GM12878 (cell line): ENCODE data around the gene C16orf86. TPM values are rescaled to one million over a fixed set of nuclear protein-coding genes. Genes with fewer than 3 reads are reported as not detected.

Experiments used
- ATAC-seq: fragments of 200-7000 bp; cut with Tn5 transposase; 3 replicates; pipeline ENCODE4 v1.9.1; 2020; ENCODE audit warnings: mild to moderate bottlenecking, moderate library complexity
- BruUV-seq: library from RNA; stranded (reverse); fragments of 400-500 nt; replicated peaks from 2 replicates; lab custom pipeline; 2021; lab: Mats Ljungman, UMichigan
- CTCF ChIA-PET: fragments of 300-600 bp; sonication (Branson Sonifier 250); formaldehyde crosslinking; extraction: SDS; loops from one replicate; lab custom pipeline; 2021; ENCODE audit warnings: inconsistent platforms; lab: Yijun Ruan, JAX
- POLR2A ChIA-PET: fragments of 350-600 bp; formaldehyde crosslinking; extraction: SDS; loops from one replicate; lab custom pipeline; 2021; ENCODE audit warnings: inconsistent platforms; lab: Charles Lee
- RAD21 ChIA-PET: fragments of 300-600 bp; sonication (Branson Sonifier 250); formaldehyde crosslinking; loops from one replicate; lab custom pipeline; 2023; ENCODE audit warnings: antibody characterized with exemption; ENCODE audit not compliant: unreplicated experiment; lab: Charles Lee
- SMC1A ChIA-PET: fragments of 300-600 bp; sonication (Branson Sonifier 250); formaldehyde crosslinking; loops from one replicate; lab custom pipeline; 2023; ENCODE audit not compliant: unreplicated experiment, uncharacterized antibody; lab: Charles Lee
- DNase-seq: peaks from one replicate; pipeline ENCODE4 v3.0.0-alpha.2; 2011; ENCODE audit warnings: low read depth, low spot score
- FAIRE-seq: peaks from 3 replicates; lab custom pipeline; 2011; peaks lifted over from hg19 to GRCh38; lab: Jason Lieb, UNC
- H2AFZ ChIP-seq: 2 replicates; pipeline ENCODE4 v1.6.0; 2011; ENCODE audit warnings: low read depth, low read length, control low read depth; ENCODE audit not compliant: control insufficient read depth
- H3K27ac ChIP-seq: 2 replicates; pipeline ENCODE4 v1.5.1; 2011; ENCODE audit warnings: control low read depth; ENCODE audit not compliant: control insufficient read depth, insufficient read depth
- H3K27me3 ChIP-seq, 2 experiments: replicated peaks in 1 of 2; 2 replicates each; pipeline versions ENCODE4 v1.6.0 to v1.6.1; 2011; ENCODE audit warnings: low read length in 1 of 2; ENCODE audit not compliant: control insufficient read depth in 2 of 2, insufficient read depth in 2 of 2
- H3K36me3 ChIP-seq, 2 experiments: 2 replicates each; pipeline ENCODE4 v1.5.1; 2011; ENCODE audit warnings: low read length in 1 of 2; ENCODE audit not compliant: control insufficient read depth in 2 of 2, insufficient read depth in 2 of 2
- H3K4me1 ChIP-seq: 2 replicates; pipeline ENCODE4 v1.6.1; 2011; ENCODE audit warnings: mild to moderate bottlenecking, low read length, moderate library complexity, mixed read lengths; ENCODE audit not compliant: control insufficient read depth, insufficient read depth
- H3K4me2 ChIP-seq: 2 replicates; pipeline ENCODE4 v1.6.0; 2011; ENCODE audit warnings: control low read depth; ENCODE audit not compliant: control insufficient read depth, insufficient read depth
- H3K4me3 ChIP-seq: fragments of 200-600 bp; sonication (generic); 2 replicates; pipeline ENCODE4 v1.5.1; 2016
- H3K79me2 ChIP-seq: 2 replicates; pipeline ENCODE4 v1.6.0; 2011; ENCODE audit warnings: low read length; ENCODE audit not compliant: control insufficient read depth, insufficient read depth
- H3K9ac ChIP-seq: 2 replicates; pipeline ENCODE4 v1.8.0; 2011; ENCODE audit warnings: low read length, control low read depth, mixed read lengths; ENCODE audit not compliant: control insufficient read depth, insufficient read depth
- H3K9me3 ChIP-seq: replicated peaks from 3 replicates; pipeline ENCODE4 v1.5.1; 2011; ENCODE audit warnings: mild to moderate bottlenecking, low read length; ENCODE audit not compliant: control insufficient read depth, insufficient read depth
- H4K20me1 ChIP-seq: 2 replicates; pipeline ENCODE4 v1.6.0; 2011; ENCODE audit not compliant: control insufficient read depth, insufficient read depth
- ATF7 ChIP-seq: fragments of 450-650 bp; IDR thresholded peaks from 2 replicates; pipeline ENCODE4 v1.6.1; 2016; ENCODE audit warnings: low read depth, mild to moderate bottlenecking
- BRCA1 ChIP-seq: IDR thresholded peaks from 2 replicates; pipeline ENCODE4 v1.6.1; 2011; ENCODE audit warnings: low read depth, low read length, improper control_type of control experiment
- CBX5 ChIP-seq: sonication (generic); IDR thresholded peaks from 2 replicates; pipeline ENCODE4 v1.6.1; 2016; ENCODE audit warnings: low read depth, moderate library complexity, mild to moderate bottlenecking, inconsistent platforms
- GABPA ChIP-seq: IDR thresholded peaks from 2 replicates; pipeline ENCODE4 v1.6.1; 2014; ENCODE audit warnings: antibody characterized with exemption, low read depth, mild to moderate bottlenecking, inconsistent platforms
- PAX5 ChIP-seq: IDR thresholded peaks from 2 replicates; pipeline ENCODE4 v1.6.1; 2011; ENCODE audit warnings: low read depth, low read length, borderline replicate concordance
- POLR2AphosphoS5 ChIP-seq: IDR thresholded peaks from 2 replicates; pipeline ENCODE4 v1.6.1; 2011; ENCODE audit warnings: mild to moderate bottlenecking, low read length, inconsistent platforms
- POU2F2 ChIP-seq: IDR thresholded peaks from 3 replicates; pipeline ENCODE4 v1.6.1; 2011; ENCODE audit warnings: low read depth, mild to moderate bottlenecking, low read length, borderline replicate concordance
- RELB ChIP-seq: fragments of 450-650 bp; IDR thresholded peaks from 2 replicates; pipeline ENCODE4 v1.6.1; 2017; ENCODE audit warnings: low read depth, mild to moderate bottlenecking, moderate library complexity
- RFX5 ChIP-seq: IDR thresholded peaks from 2 replicates; pipeline ENCODE4 v1.6.1; 2011; ENCODE audit warnings: low read depth, low read length, improper control_type of control experiment
- SKIL ChIP-seq: fragments of 450-650 bp; IDR thresholded peaks from 2 replicates; pipeline ENCODE4 v1.6.1; 2017; ENCODE audit warnings: mild to moderate bottlenecking, low read depth, inconsistent platforms; ENCODE audit not compliant: poor library complexity, severe bottlenecking
- SMAD5 ChIP-seq: IDR thresholded peaks from 2 replicates; pipeline ENCODE4 v1.6.1; 2016; ENCODE audit warnings: antibody characterized with exemption, low read depth
- SUPT20H ChIP-seq: IDR thresholded peaks from 2 replicates; pipeline ENCODE4 v1.6.1; 2011; ENCODE audit warnings: low read depth, mild to moderate bottlenecking, low read length, moderate library complexity, borderline replicate concordance; ENCODE audit not compliant: control insufficient read depth
- TCF12 ChIP-seq: IDR thresholded peaks from 2 replicates; pipeline ENCODE4 v1.6.1; 2011; ENCODE audit warnings: low read depth, mild to moderate bottlenecking, low read length
- TCF7 ChIP-seq: IDR thresholded peaks from 2 replicates; pipeline ENCODE4 v1.6.1; 2014; ENCODE audit warnings: antibody characterized with exemption, borderline replicate concordance
- YY1 ChIP-seq: IDR thresholded peaks from 2 replicates; pipeline ENCODE4 v1.6.1; 2011; ENCODE audit warnings: low read depth, mild to moderate bottlenecking, low read length
- ZBTB33 ChIP-seq: fragments of 450-650 bp; IDR thresholded peaks from 2 replicates; pipeline ENCODE4 v1.6.1; 2017; ENCODE audit warnings: mild to moderate bottlenecking
- ZNF217 ChIP-seq: fragments of 450-650 bp; IDR thresholded peaks from 2 replicates; pipeline ENCODE4 v1.6.1; 2017; ENCODE audit warnings: antibody characterized with exemption, mild to moderate bottlenecking
- ZNF622 ChIP-seq: fragments of 450-650 bp; IDR thresholded peaks from 2 replicates; pipeline ENCODE4 v1.6.1; 2017; ENCODE audit warnings: mild to moderate bottlenecking, inconsistent platforms
- WGBS: methylation state at CpG from one replicate; pipeline ENCODE4 v1.1.6; 2016; ENCODE audit warnings: low lambda C conversion rate; ENCODE audit not compliant: insufficient replicate concordance, insufficient coverage; ENCODE audit errors: missing lambda C conversion rate; 5-methylcytosine and 5-hydroxymethylcytosine counted together
- in situ Hi-C: fragments of 300-500 bp; cut with MboI; formaldehyde crosslinking; loops from 9 replicates; pipeline ENCODE4 v1.14.3; 2018; ENCODE audit warnings: mixed read lengths
- intact Hi-C: fragments of 100-400 bp; cut with micrococcal nuclease; formaldehyde crosslinking; loops from one replicate; pipeline ENCODE4 v1.14.2; 2022; ENCODE audit not compliant: unreplicated experiment
- polyA plus RNA-seq, 11 experiments: library from polyadenylated mRNA; depleted of rRNA in 4 of 11; unstranded in 6 of 11; stranded (reverse) in 5 of 11; fragments of >200 nt; fragmentation: Nextera tagmentation in 4 of 11; fragmentation: Illumina TruSeq in 1 of 11; extraction: Ambion mirVana in 4 of 11; extraction: Trizol in 1 of 11; gene quantifications; 1 replicate in 1 of 11; 2 replicates in 10 of 11; pipeline versions ENCODE4 v1.2.1 to v1.2.3, GENCODE V29; 2011 to 2016; ENCODE audit warnings: inconsistent platforms in 2 of 11, missing spikeins in 2 of 11, low read depth in 1 of 11
- total RNA-seq, 4 experiments: library from RNA; depleted of rRNA in 3 of 4; stranded (reverse); fragments of >200 nt in 3 of 4; fragmentation: Illumina TruSeq in 1 of 4; extraction: Trizol in 1 of 4; gene quantifications; 2 replicates each; pipeline versions ENCODE4 v1.2.1 to v1.2.3, GENCODE V29; 2013 to 2021
- TF ChIP-seq, protein P1 (sequence below): fragments of 450-650 bp; IDR thresholded peaks from 2 replicates; pipeline ENCODE4 v1.6.1; 2017; ENCODE audit warnings: borderline replicate concordance

C16orf86 gene
- total and polyA plus RNA-seq, 10 of the 15 experiments (the other 5 are each of a cell fraction or from before 2014, with no cell fraction given), result 0.11 to 3.3 (median 1.6) TPM

GRCh38 chr16:67664871-67665270 lies 1.7 kb upstream of the C16orf86 start:
- no peak for ATAC-seq
- Histone ChIP-seq H3K4me2 (no peak overlapping the region), H2AFZ (no peak overlapping the region), H3K4me1 (peaks cover 30% of the 10 kb centered on the region), H3K9ac (no peak overlapping the region), H3K79me2 (peaks cover 2% of the 10 kb centered on the region), H3K36me3 (no peaks in the 10 kb centered on the region), H3K27me3 (no peaks in the 10 kb centered on the region), H3K9me3 (no peaks in the 10 kb centered on the region), H3K4me3 (no peak overlapping the region), H4K20me1 (no peaks in the 10 kb centered on the region), H3K27ac (no peak overlapping the region)
- no peak for FAIRE-seq
- 91% methylated on average over 7 of the region's 7 CpGs for WGBS
- CTCF ChIA-PET, result interaction anchor here (0.6 to 11.9 kb wide), 7 partner anchors 21 to 261 kb away, joined by 3 to 196 read pairs (median 5); partner anchors contain the start of genes CARMIL2 and CTCF
- intact Hi-C loops (loop anchor here (5.0 kb wide), 2 partner anchors 173 to 508 kb away; partner anchors contain the start of genes FBXL8 and TRADD), in situ Hi-C loops (no loop called here)
- POLR2A ChIA-PET, result interaction anchor here (1.1 kb wide), 1 partner anchor 144 kb away, joined by 3 read pairs; no protein-coding TSS in a partner anchor
- RAD21 ChIA-PET, result interaction anchor here (1.0 kb wide), 1 partner anchor 20 kb away, joined by 3 read pairs; the partner anchor contains the start of gene CARMIL2
- DNase-seq, result no peak
- no TSS peak for BruUV-seq
- SMC1A ChIA-PET, result interaction anchor here (0.9 to 1.2 kb wide), 2 partner anchors 118 to 143 kb away, joined by 3 read pairs; no protein-coding TSS in a partner anchor
- TF ChIP-seq TCF7 (no peak), TCF12 (no peak), POLR2AphosphoS5 (no peak), GABPA (no peak), PAX5 (no peak), RELB (no peak), ZBTB33 (no peak), ZNF217 (no peak), ATF7 (no peak), CBX5 (no peak), SKIL (no peak), POU2F2 (no peak), ZNF622 (no peak), RFX5 (no peak), BRCA1 (no peak), YY1 (no peak), SMAD5 (no peak), SUPT20H (no peak)
- TF ChIP-seq, protein P1, sequence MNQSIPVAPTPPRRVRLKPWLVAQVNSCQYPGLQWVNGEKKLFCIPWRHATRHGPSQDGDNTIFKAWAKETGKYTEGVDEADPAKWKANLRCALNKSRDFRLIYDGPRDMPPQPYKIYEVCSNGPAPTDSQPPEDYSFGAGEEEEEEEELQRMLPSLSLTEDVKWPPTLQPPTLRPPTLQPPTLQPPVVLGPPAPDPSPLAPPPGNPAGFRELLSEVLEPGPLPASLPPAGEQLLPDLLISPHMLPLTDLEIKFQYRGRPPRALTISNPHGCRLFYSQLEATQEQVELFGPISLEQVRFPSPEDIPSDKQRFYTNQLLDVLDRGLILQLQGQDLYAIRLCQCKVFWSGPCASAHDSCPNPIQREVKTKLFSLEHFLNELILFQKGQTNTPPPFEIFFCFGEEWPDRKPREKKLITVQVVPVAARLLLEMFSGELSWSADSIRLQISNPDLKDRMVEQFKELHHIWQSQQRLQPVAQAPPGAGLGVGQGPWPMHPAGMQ, result no peak
